GM18507 (cell line): ENCODE results near the gene SLC26A1.
"Not testable (repeated sequence)": the region's sequence is repeated elsewhere in the genome, so short reads cannot be mapped to it uniquely, and the experiment has no call there.

Source experiments
- DNase-seq: peaks from one replicate; pipeline ENCODE4 v3.0.0; 2011; ENCODE audit warnings: low read depth; ENCODE audit not compliant: insufficient read length; ENCODE audit errors: extremely low spot score
- FAIRE-seq: peaks from 2 replicates; lab custom pipeline; 2011; peaks lifted over from hg19 to GRCh38; lab: Jason Lieb, UNC

The SLC26A1 gene

GRCh38 chr4:948101-948935 lies 44.9 kb downstream of the SLC26A1 start:
- DNase-seq (no peak), FAIRE-seq (no peak)

- FAIRE-seq, result no peak
- no peak for DNase-seq
Measured at GRCh38 chr4:947491-947971, 45.7 kb downstream of the SLC26A1 start.

GRCh38 chr4:946517-947471 lies 46.4 kb downstream of the SLC26A1 start:
- FAIRE-seq, result no peak

GRCh38 chr4:946103-946450 lies 47.1 kb downstream of the SLC26A1 start:
- FAIRE-seq, result no peak
- no peak for DNase-seq

More at GRCh38 chr4:946517-947471, 46.4 kb downstream of the SLC26A1 start:
- no peak for DNase-seq

GRCh38 chr4:945274-946102 lies 47.7 kb downstream of the SLC26A1 start:
- DNase-seq (no peak), FAIRE-seq (no peak)

- FAIRE-seq, DNase-seq: not testable (repeated sequence)
Measured at GRCh38 chr4:939508-939907, 53.7 kb downstream of the SLC26A1 start.
